ENCODE measurements around the gene MFSD12. TPM values are rescaled to one million over a fixed set of nuclear protein-coding genes. Genes with fewer than 3 reads are reported as not detected.

Gene MFSD12
- total RNA-seq, 1 experiment from 2014 or later: 60.6 TPM

DNA sequence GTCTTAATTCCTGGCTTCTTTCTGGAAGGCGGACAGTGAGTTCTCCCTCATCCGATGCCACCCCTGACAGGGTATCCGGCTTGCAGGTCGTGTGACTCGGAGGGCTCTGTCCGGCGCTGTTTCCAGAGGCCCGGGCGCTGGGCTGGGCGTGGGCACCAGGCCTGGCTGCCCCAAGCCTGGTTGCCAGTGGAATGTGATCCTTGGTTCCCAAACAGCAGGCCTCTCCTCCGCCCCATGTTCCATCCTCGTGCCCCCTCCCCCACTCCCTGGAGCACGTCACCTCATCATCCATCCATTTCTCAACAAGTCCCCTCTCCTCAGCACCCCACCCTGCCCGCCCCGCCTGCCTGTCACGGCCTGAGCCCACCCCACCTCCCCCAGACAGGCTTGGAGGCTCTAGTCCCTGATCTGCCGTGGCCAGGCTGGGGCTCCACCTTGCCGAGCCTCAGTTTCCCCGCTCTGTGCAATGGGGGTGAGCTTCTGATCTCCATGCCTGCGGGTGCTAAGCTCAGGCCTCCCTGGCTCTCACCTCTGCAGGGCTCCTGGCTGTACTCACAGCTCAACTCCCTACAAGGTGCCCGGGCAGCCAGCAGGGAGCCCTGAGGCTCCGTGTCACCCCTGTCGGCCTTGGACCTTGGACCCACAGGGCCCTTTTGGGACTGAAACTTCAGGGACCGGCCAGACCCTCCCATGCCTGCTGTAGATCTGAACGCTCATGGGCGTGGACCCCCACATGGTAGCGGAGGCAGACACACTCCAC lies 47.0 kb upstream of the MFSD12 start:
- intact Hi-C loops (cut with micrococcal nuclease; ENCODE audit: unreplicated experiment): no loop called here
- Histone ChIP-seq H3K36me3 (ENCODE audit: control insufficient read depth, insufficient read depth, low read length) (no peaks in the 10 kb centered on the region), H3K9me3 (no peaks in the 10 kb centered on the region), H3K27me3 (replicated peaks; ENCODE audit: control insufficient read depth, insufficient read depth, low read length) (no peaks in the 10 kb centered on the region), H3K4me1 (peaks cover 5% of the 10 kb centered on the region; the same call in 1 of the 2 replicates), H3K4me3 (ENCODE audit: low read depth, low read length) (no peak overlapping the region)
- H3K27ac Mint-ChIP-seq (ENCODE audit: unreplicated experiment): no peak overlapping the region
- no TSS peak for BruUV-seq (replicated peaks)
- ChIA-PET CTCF (no interaction called here), POLR2A (interaction anchor here (0.5 kb wide), 1 partner anchor 13 kb away, joined by 5 read pairs; no protein-coding TSS in a partner anchor)
- H3K4me1 Mint-ChIP-seq (ENCODE audit: low read depth, unreplicated experiment): no peaks in the 10 kb centered on the region
- DNase-seq: no peak
- TF ChIP-seq CTCF (IDR thresholded peaks at IDR 0.05; ENCODE audit: insufficient read depth in 1 of 2, low read depth in 1 of 2, low read length in 1 of 2, severe bottlenecking in 1 of 2, unreplicated experiment in 1 of 2): no peak
- no peak overlapping the region for H3K4me3 Mint-ChIP-seq (ENCODE audit: unreplicated experiment)
- no peaks in the 10 kb centered on the region for H3K9me3 Mint-ChIP-seq (ENCODE audit: unreplicated experiment)
- peaks cover 6% of the 10 kb centered on the region for H3K36me3 Mint-ChIP-seq (ENCODE audit: insufficient read depth, unreplicated experiment)
- no peaks in the 10 kb centered on the region for H3K27me3 Mint-ChIP-seq (ENCODE audit: insufficient read depth, unreplicated experiment)

- CTCF ChIA-PET: no interaction called here
- Histone ChIP-seq H3K4me1 (peaks cover 5% of the 10 kb centered on the region; the same call in 1 of the 2 replicates), H3K4me3 (ENCODE audit: low read depth, low read length) (no peak overlapping the region), H3K9me3 (no peaks in the 10 kb centered on the region), H3K27me3 (replicated peaks; ENCODE audit: control insufficient read depth, insufficient read depth, low read length) (no peaks in the 10 kb centered on the region), H3K36me3 (ENCODE audit: control insufficient read depth, insufficient read depth, low read length) (no peaks in the 10 kb centered on the region)
- no peaks in the 10 kb centered on the region for H3K27me3 Mint-ChIP-seq (ENCODE audit: insufficient read depth, unreplicated experiment)
- H3K36me3 Mint-ChIP-seq (ENCODE audit: insufficient read depth, unreplicated experiment): peaks cover 6% of the 10 kb centered on the region
- no peaks in the 10 kb centered on the region for H3K4me1 Mint-ChIP-seq (ENCODE audit: low read depth, unreplicated experiment)
- no peak overlapping the region for H3K27ac Mint-ChIP-seq (ENCODE audit: unreplicated experiment)
- no peaks in the 10 kb centered on the region for H3K9me3 Mint-ChIP-seq (ENCODE audit: unreplicated experiment)
- POLR2A ChIA-PET: no interaction called here
- TF ChIP-seq CTCF (IDR thresholded peaks at IDR 0.05; ENCODE audit: insufficient read depth in 1 of 2, low read depth in 1 of 2, low read length in 1 of 2, severe bottlenecking in 1 of 2, unreplicated experiment in 1 of 2): no peak
- H3K4me3 Mint-ChIP-seq (ENCODE audit: unreplicated experiment): no peak overlapping the region
- intact Hi-C loops (cut with micrococcal nuclease; ENCODE audit: unreplicated experiment): no loop called here
- DNase-seq: no peak
- BruUV-seq (replicated peaks): no TSS peak
Observed at GRCh38 chr19:3603121-3603811, 45.9 kb upstream of the MFSD12 start.

- POLR2A ChIA-PET: no interaction called here
- H3K4me3 ChIP-seq (ENCODE audit: low read depth, low read length): no peak overlapping the region
- no TSS peak for BruUV-seq (replicated peaks)
- Mint-ChIP-seq H3K27ac (ENCODE audit: unreplicated experiment) (no peak overlapping the region), H3K4me3 (ENCODE audit: unreplicated experiment) (no peak overlapping the region), H3K27me3 (ENCODE audit: insufficient read depth, unreplicated experiment) (no peaks in the 10 kb centered on the region), H3K9me3 (ENCODE audit: unreplicated experiment) (no peaks in the 10 kb centered on the region), H3K36me3 (ENCODE audit: insufficient read depth, unreplicated experiment) (no peaks in the 10 kb centered on the region), H3K4me1 (ENCODE audit: low read depth, unreplicated experiment) (no peaks in the 10 kb centered on the region)
- no peaks in the 10 kb centered on the region for H3K27me3 ChIP-seq (replicated peaks; ENCODE audit: control insufficient read depth, insufficient read depth, low read length)
- DNase-seq: no peak
- no peaks in the 10 kb centered on the region for H3K9me3 ChIP-seq
- H3K4me1 ChIP-seq: peaks cover 5% of the 10 kb centered on the region; the same call in 1 of the 2 replicates
- CTCF ChIA-PET: no interaction called here
- no peak for TF ChIP-seq CTCF (IDR thresholded peaks at IDR 0.05; ENCODE audit: insufficient read depth in 1 of 2, low read depth in 1 of 2, low read length in 1 of 2, severe bottlenecking in 1 of 2, unreplicated experiment in 1 of 2)
- H3K36me3 ChIP-seq (ENCODE audit: control insufficient read depth, insufficient read depth, low read length): no peaks in the 10 kb centered on the region
- intact Hi-C loops (cut with micrococcal nuclease; ENCODE audit: unreplicated experiment): no loop called here
Observed at GRCh38 chr19:3601021-3601420, 43.6 kb upstream of the MFSD12 start.
